H1 (cell line): ENCODE measurements around the gene KRT81. TPM values are rescaled to one million over a fixed set of nuclear protein-coding genes. Genes with fewer than 3 reads are reported as not detected.

Experiments
- ATF3 ChIP-seq: IDR thresholded peaks from 2 replicates; pipeline ENCODE4 v1.6.1; 2011; ENCODE audit warnings: low read depth, mild to moderate bottlenecking, low read length; ENCODE audit not compliant: insufficient read depth
- SAP30 ChIP-seq: fragments of 300-600 bp; sonication (generic); IDR thresholded peaks from 2 replicates; pipeline ENCODE4 v1.7.1; 2012; ENCODE audit warnings: low read length, moderate library complexity, mild to moderate bottlenecking, inconsistent platforms; ENCODE audit not compliant: insufficient read depth, insufficient replicate concordance
- polyA plus RNA-seq, 7 experiments: library from polyadenylated mRNA; depleted of rRNA in 3 of 7; stranded (reverse) in 5 of 7; unstranded in 2 of 7; fragments of >200 nt in 5 of 7; fragments of 200-250 nt in 2 of 7; gene quantifications; 1 replicate in 5 of 7; 2 replicates in 1 of 7; 4 replicates in 1 of 7; pipeline versions ENCODE4 v1.2.1 to v1.2.3, GENCODE V29; 2011 to 2013; ENCODE audit warnings: missing spikeins in 2 of 7, mixed read lengths in 2 of 7
- total RNA-seq: library from RNA; stranded (reverse); fragmentation: NEBNext Ultra II Directional; extraction: Animal tissue kit (Norgen Biotek cat#: 25700); gene quantifications from 2 replicates; pipeline ENCODE4 v1.2.1, GENCODE V29; 2021

Gene KRT81
- total and polyA plus RNA-seq, 2 of the 8 experiments (the other 6 are each of a cell fraction or from before 2014, with no cell fraction given), result not detected

GRCh38 chr12:52312086-52312485, 20.8 kb upstream of the KRT81 start (continued):
- no peak for TF ChIP-seq ATF3
- TF ChIP-seq SAP30, result no peak
